Left forelimb (tissue), 1 donor: ENCODE data around the gene ITGB3BP.
"Not testable (repeated sequence)": the region's sequence is repeated elsewhere in the genome, so short reads cannot be mapped to it uniquely, and the experiment has no call there.

ENCODE experiments used
- DNase-seq: peaks from one replicate; pipeline ENCODE4 v3.0.0-alpha.2; 2018; ENCODE audit warnings: low spot score

Gene ITGB3BP

GRCh38 chr1:63506782-63507181 lies 16.2 kb downstream of the ITGB3BP start:
- no peak for DNase-seq

GRCh38 chr1:63501256-63501655 lies 21.8 kb downstream of the ITGB3BP start:
- no peak for DNase-seq

GRCh38 chr1:63498106-63498505 lies 24.9 kb downstream of the ITGB3BP start:
- no peak for DNase-seq

- DNase-seq = no peak
Measured at GRCh38 chr1:63497577-63497976, 25.4 kb downstream of the ITGB3BP start.

- DNase-seq = no peak
Measured at GRCh38 chr1:63487336-63488065, 35.5 kb downstream of the ITGB3BP start.

GRCh38 chr1:63486629-63487028 lies 36.4 kb downstream of the ITGB3BP start:
- DNase-seq = no peak

- no peak for DNase-seq
Measured at GRCh38 chr1:63480057-63480456, 43.0 kb downstream of the ITGB3BP start.

GRCh38 chr1:63475761-63476160 lies 47.3 kb downstream of the ITGB3BP start:
- no peak for DNase-seq

- DNase-seq = not testable (repeated sequence)
Measured at GRCh38 chr1:63468683-63469082, 54.3 kb downstream of the ITGB3BP start.

GRCh38 chr1:63466759-63467158 lies 56.3 kb downstream of the ITGB3BP start:
- DNase-seq = no peak

GRCh38 chr1:63466181-63466580 lies 56.8 kb downstream of the ITGB3BP start:
- DNase-seq = no peak

GRCh38 chr1:63463248-63463647 lies 59.8 kb downstream of the ITGB3BP start:
- DNase-seq = no peak

- no peak for DNase-seq
Measured at GRCh38 chr1:63461661-63462230, 61.3 kb downstream of the ITGB3BP start.

- DNase-seq = no peak
Measured at GRCh38 chr1:63458750-63459149, 64.3 kb downstream of the ITGB3BP start.

GRCh38 chr1:63454269-63454668 lies 68.8 kb downstream of the ITGB3BP start:
- DNase-seq = no peak

- DNase-seq = no peak
Measured at GRCh38 chr1:63453232-63453631, 69.8 kb downstream of the ITGB3BP start.

- no peak for DNase-seq
Measured at GRCh38 chr1:63450416-63450815, 72.6 kb downstream of the ITGB3BP start.

GRCh38 chr1:63448731-63449246 lies 74.2 kb downstream of the ITGB3BP start:
- no peak for DNase-seq

- no peak for DNase-seq
Measured at GRCh38 chr1:63442141-63442475, 80.9 kb downstream of the ITGB3BP start.

- DNase-seq = no peak
Measured at GRCh38 chr1:63435161-63435560, 87.9 kb downstream of the ITGB3BP start.

- no peak for DNase-seq
Measured at GRCh38 chr1:63429281-63429680, 93.7 kb downstream of the ITGB3BP start.

GRCh38 chr1:63428815-63429214 lies 94.2 kb downstream of the ITGB3BP start:
- no peak for DNase-seq

- DNase-seq = no peak
Measured at GRCh38 chr1:63423649-63424048, 99.4 kb downstream of the ITGB3BP start.

- DNase-seq = not testable (repeated sequence)
Measured at GRCh38 chr1:63420746-63421145, 102.3 kb downstream of the ITGB3BP start.
